WI38 (cell line): ENCODE results near the gene TTYH3.

ENCODE experiments used
- H3K4me3 ChIP-seq: 2 replicates; pipeline ENCODE4 v1.5.1; 2011; ENCODE audit warnings: low read depth, mild to moderate bottlenecking, control low read depth, low read length
- CTCF ChIP-seq: IDR thresholded peaks from 2 replicates; pipeline ENCODE4 v1.5.1; 2012; ENCODE audit warnings: low read depth, mild to moderate bottlenecking, control low read depth, low read length

The TTYH3 gene

GRCh38 chr7:2621061-2621828, 10.5 kb upstream of the TTYH3 start:
- no peak overlapping the region for H3K4me3 ChIP-seq
- TF ChIP-seq CTCF, result no peak

GRCh38 chr7:2621948-2622640, 9.7 kb upstream of the TTYH3 start:
- TF ChIP-seq CTCF, result no peak
- H3K4me3 ChIP-seq, result no peak overlapping the region

- no peak overlapping the region for H3K4me3 ChIP-seq
- no peak for TF ChIP-seq CTCF
These were observed 8.7 kb upstream of the TTYH3 start for GRCh38 chr7:2622869-2623697.

- H3K4me3 ChIP-seq, result no peak overlapping the region
- no peak for TF ChIP-seq CTCF
These were observed 8.1 kb upstream of the TTYH3 start for GRCh38 chr7:2623698-2624014.

- TF ChIP-seq CTCF, result no peak
- no peak overlapping the region for H3K4me3 ChIP-seq
These were observed 7.4 kb upstream of the TTYH3 start for GRCh38 chr7:2624293-2624886.

GRCh38 chr7:2626498-2627117, 5.2 kb upstream of the TTYH3 start:
- no peak for TF ChIP-seq CTCF
- no peak overlapping the region for H3K4me3 ChIP-seq
